OCI-M1 (cell line): ENCODE results near the gene ZNF81.
"Not testable (repeated sequence)": the region's sequence is repeated elsewhere in the genome, so short reads cannot be mapped to it uniquely, and the experiment has no call there.

ENCODE experiments used
- DNase-seq: peaks from one replicate; lab custom pipeline; 2025; lab: John Stamatoyannopoulos, UW

Gene ZNF81

DNA sequence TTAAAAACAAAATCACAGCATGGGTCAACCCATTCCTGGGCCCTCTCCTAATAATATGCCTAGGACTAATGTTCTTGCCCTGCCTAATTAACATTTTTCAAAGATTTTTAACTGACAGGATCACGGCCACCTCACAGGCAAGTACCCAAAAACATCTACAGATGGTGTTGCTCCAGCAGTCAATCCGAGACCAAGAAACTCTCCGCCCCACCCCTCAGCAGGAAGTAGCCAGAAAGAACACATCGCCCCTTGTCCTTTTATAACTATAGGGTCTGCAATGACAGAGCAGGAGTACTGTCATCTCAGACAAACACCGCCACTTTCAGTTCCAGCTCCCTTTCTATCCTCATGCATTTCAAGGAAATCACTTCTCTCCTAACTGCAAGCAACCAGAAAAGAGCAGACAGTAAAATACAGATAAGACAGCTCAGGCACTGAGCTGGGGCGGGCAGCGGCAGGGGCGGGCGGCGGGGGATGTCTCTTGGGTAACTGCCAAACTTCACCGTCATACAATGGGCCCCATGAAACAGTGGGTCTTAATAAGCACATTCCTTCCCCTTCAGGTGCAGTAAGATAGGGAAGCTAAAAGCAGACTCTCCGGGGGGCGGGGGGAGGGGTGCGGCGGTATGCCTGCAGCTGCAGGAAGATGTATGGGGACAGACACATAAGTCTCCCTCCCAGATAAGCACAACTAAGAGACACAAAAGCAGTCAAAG, 99.7 kb downstream of the ZNF81 start:
- peak; percentile 93 for DNase-seq

GRCh38 chrX:47936940-47937317, 100.2 kb downstream of the ZNF81 start:
- DNase-seq: no peak

GRCh38 chrX:47940448-47940847, 103.7 kb downstream of the ZNF81 start:
- peak; percentile 60 for DNase-seq

DNA sequence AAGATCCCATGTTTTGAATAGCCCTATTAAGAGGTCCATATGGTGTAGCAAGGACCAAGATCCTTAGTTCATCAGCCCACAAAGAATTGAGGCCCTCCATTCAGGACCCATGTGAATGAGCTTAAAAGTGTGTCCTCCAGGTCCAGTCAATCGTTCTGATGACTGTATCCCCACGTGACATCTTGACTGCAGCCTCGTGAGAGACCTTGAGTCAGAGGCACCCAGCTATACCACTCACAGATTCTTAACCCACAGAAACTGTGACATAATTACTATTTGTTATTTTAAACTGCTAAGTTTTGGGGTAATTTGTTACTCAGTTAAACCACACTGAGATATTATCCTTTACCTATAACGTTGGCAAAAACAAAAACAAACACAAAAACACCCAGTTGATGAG, 104.7 kb downstream of the ZNF81 start:
- DNase-seq: no peak

DNA sequence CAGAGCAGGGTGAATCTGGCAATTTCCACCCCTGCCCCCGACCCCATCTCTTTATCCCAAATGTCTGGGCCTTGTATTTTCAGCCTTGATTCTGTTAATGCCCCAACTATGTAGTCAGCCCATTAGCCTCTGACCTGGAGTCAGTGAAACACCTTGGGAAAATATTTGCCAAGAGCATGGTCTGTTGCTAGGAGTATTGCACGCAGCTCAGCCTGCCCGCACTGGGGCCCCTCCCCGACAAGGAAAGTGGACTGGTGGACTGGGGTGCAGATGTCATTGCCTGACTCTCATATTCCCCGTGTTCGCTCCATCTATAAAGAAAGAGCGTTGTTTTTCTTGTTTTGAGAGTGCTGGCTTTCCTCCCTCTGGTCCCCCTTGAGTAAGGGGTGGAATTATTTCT, 118.6 kb downstream of the ZNF81 start:
- DNase-seq: not testable (repeated sequence)

GRCh38 chrX:47956016-47956415, 119.3 kb downstream of the ZNF81 start:
- no peak for DNase-seq

DNA sequence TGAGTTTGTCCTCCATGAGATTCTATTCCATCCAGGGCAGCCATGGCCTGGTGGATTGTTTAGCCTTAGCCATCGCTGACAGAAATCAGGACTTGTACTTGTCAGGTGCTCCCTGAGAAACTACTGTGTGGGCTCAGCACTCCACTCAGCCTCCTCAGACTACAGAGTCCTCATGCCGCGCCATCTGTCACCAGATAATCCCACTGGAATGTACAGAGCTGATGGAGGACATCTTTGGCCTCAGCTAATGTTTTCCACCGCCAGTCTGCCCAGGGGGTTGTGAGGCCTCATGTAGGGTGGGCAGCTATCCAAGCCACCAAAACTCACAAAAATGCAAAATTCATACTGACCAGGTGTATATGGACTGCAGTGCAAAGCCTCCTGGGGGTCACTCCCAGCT, 121.5 kb downstream of the ZNF81 start:
- DNase-seq: not testable (repeated sequence)

DNA sequence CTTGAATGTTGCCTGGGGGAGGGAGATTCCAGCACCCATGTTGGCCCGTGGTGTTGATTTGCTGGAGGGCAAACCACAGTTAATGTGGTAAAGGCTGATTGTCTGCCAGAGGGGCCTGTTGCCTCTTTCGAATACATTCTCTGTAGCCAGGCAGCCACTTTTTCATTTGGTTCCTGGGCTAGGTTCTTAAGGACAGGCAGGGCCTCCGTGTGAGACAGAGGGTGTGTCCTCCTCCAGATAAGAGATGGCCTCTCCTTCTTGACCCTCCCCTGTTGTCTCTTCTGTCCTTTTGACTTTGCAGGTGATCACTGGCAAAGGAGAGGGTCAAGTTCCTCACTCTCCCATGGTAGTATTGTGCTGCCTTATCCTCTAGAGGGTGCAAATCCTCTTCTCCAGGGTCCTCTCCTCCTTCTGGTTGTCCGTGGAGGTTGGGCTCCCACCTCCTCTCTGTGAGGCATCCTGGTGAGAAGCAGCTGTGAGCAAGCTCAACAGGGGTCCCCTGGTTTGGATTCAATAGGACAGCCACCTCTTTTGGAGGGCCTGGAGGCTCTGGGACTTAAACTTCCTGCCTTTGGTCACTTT, 122.2 kb downstream of the ZNF81 start:
- DNase-seq: peak; percentile 67

DNA sequence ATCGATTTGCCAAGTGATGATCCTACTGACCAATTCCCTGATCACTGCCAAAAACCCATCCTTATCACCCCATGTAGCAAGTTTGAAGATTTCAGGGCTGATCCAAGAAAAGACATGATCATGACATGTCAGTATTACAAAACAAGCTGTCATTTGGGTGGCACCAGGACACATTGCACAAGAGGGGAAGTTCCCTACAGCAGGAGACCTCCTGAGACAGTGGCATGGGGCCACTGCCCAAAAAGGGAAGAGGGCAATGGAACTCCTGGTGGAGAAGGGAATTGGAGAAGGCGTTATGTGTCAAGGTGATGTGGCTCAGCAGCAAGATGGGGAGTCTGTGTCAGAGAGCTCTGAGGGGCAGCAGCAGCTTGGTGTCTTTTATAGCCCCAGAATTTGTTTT, 123.7 kb downstream of the ZNF81 start:
- DNase-seq: no peak

DNA sequence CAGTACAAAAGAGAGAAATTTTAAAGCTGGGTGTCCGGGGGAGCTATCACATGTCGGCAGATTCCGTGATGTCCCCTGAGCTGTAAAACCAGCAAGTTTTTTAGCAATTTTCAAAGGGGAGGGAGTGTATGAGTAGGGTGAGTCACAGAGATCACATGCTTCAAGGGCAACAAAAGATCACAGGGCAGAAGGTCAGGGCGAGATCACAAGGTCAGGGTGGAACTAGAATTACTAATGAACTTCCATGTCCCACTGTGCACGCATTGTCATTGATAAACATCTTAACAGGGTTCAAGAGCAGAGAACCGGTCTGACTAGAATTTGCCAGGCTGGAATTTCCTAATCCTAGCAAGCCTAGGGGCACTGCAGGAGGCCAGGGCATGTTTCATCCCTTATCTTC, 125.1 kb downstream of the ZNF81 start:
- DNase-seq: not testable (repeated sequence)

DNA sequence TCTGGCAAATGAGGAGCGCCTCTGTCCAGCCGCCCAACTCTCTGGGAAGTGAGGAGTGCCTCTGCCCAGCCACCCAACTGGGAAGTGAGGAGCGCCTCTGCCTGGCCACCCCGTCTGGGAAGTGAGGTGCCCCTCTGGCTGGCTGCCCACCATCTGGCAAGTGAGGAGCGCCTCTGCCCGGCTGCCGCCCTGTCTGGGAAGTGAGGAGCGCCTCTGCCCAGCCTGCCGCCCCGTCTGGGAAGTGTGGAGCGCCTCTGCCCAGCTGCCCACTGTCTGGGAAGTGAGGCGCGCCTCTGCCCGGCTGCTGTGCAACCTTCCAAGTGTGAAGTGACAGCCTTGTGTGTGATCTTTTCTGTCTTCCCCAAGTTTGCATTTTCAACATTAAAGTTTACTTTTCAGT, 128.8 kb downstream of the ZNF81 start:
- not testable (repeated sequence) for DNase-seq
